ENCODE results near the gene NDUFC2. TPM values are rescaled to one million over a fixed set of nuclear protein-coding genes. Genes with fewer than 3 reads are reported as not detected.
A peak's percentile ranks its signal among the peaks of the same experiment; 100 is the strongest.

NDUFC2 gene
- total and polyA plus RNA-seq, 2 of the 13 experiments (the other 11 are each of a cell fraction or from before 2014, with no cell fraction given): 256 to 363 TPM

DNA sequence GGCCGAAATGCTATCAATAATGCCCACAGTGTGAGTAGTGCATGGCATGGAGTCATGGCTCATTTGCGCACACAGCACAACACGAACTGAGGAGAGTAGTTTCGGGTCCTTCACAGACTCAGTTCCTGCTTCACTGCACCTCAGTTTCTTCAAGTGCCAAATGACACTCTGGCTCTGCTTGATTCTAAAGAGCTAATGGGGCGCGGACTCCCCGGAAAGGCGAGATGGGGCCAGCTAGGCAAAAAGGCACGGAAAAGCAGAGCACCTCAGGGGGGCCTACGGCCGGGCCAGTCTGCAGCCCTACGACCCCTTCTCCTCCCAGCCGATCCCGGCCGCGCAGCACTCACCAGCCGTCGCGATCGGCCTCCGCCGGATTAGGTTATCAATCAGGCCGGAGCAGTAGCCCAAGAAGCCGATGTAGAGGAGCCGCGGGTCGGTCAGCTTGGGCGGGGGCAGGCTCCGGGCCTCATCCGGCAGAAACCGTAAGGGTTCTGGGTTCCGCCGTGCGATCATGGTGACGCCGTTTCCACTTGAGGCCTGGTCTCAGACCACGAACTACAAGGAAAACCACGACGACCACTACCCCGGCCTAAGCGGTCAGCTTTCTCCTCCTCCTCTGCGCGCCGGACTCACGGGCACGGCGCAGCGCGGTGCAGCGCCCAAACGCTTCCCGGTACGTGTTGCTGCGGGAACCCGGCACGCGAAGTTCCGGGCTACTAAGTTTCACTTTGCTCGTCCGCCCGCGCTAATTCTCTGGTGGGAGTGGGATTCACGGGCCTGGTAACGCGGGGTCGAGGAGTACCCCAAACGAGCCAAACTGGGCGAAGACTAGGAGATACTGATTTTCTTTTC lies at the start of gene NDUFC2 (continued):
- 0 out of 2 replicates have a peak, but pooled peaks have one; percentile 73 for TF ChIP-seq ATRX (CRISPR knock-in tag; IDR thresholded peaks at IDR 0.05; ENCODE audit: borderline replicate concordance)
- peak; percentile 93 for TF ChIP-seq ZNF329 (CRISPR knock-in tag; IDR thresholded peaks at IDR 0.05; ENCODE audit: low read depth)
- TF ChIP-seq ZNF136 (CRISPR knock-in tag; IDR thresholded peaks at IDR 0.05; ENCODE audit: low read depth): peak; percentile 66; the same call in 1 of the 2 replicates
- peak; percentile 70; the same call in 1 of the 2 replicates for TF ChIP-seq RXRA (CRISPR knock-in tag; IDR thresholded peaks at IDR 0.05)
- peak; percentile 91; the same call in 1 of the 2 replicates for TF ChIP-seq ZNF234 (CRISPR knock-in tag; conservative IDR thresholded peaks at IDR 0.05)
- peak; percentile 77 for TF ChIP-seq MED8 (CRISPR knock-in tag; IDR thresholded peaks at IDR 0.05; ENCODE audit: insufficient replicate concordance)
- TF ChIP-seq, protein P1, sequence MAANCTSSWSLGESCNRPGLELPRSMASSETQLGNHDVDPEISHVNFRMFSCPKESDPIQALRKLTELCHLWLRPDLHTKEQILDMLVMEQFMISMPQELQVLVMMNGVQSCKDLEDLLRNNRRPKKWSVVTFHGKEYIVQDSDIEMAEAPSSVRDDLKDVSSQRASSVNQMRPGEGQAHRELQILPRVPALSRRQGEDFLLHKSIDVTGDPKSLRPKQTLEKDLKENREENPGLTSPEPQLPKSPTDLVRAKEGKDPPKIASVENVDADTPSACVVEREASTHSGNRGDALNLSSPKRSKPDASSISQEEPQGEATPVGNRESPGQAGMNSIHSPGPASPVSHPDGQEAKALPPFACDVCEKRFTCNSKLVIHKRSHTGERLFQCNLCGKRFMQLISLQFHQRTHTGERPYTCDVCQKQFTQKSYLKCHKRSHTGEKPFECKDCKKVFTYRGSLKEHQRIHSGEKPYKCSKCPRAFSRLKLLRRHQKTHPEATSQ (CRISPR knock-in tag; IDR thresholded peaks at IDR 0.05; ENCODE audit: borderline replicate concordance): peak; percentile 64; the same call in 1 of the 2 replicates
- TF ChIP-seq, protein P2, sequence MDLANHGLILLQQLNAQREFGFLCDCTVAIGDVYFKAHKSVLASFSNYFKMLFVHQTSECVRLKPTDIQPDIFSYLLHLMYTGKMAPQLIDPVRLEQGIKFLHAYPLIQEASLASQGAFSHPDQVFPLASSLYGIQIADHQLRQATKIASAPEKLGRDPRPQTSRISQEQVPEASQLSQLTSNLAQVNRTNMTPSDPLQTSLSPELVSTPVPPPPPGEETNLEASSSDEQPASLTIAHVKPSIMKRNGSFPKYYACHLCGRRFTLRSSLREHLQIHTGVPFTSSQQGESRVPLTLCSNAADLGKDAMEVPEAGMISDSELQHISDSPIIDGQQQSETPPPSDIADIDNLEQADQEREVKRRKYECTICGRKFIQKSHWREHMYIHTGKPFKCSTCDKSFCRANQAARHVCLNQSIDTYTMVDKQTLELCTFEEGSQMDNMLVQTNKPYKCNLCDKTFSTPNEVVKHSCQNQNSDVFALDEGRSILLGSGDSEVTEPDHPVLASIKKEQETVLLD (CRISPR knock-in tag; IDR thresholded peaks at IDR 0.05; ENCODE audit: low read depth): 0 out of 2 replicates have a peak, but pooled peaks have one; percentile 82
- peak; percentile 32; the same call in 1 of the 2 replicates for TF ChIP-seq ZNF180 (CRISPR knock-in tag; IDR thresholded peaks at IDR 0.05; ENCODE audit: borderline replicate concordance, low read depth)
- TF ChIP-seq ZFP37 (CRISPR knock-in tag; IDR thresholded peaks at IDR 0.05; ENCODE audit: borderline replicate concordance): peak; percentile 69; the same call in 1 of the 2 replicates
- TF ChIP-seq ZNF101 (CRISPR knock-in tag; IDR thresholded peaks at IDR 0.05; ENCODE audit: borderline replicate concordance, low read depth): peak; percentile 87; the same call in 1 of the 2 replicates
- TF ChIP-seq ZNF547 (CRISPR knock-in tag; IDR thresholded peaks at IDR 0.05): peak; percentile 95
- TF ChIP-seq, protein P3, sequence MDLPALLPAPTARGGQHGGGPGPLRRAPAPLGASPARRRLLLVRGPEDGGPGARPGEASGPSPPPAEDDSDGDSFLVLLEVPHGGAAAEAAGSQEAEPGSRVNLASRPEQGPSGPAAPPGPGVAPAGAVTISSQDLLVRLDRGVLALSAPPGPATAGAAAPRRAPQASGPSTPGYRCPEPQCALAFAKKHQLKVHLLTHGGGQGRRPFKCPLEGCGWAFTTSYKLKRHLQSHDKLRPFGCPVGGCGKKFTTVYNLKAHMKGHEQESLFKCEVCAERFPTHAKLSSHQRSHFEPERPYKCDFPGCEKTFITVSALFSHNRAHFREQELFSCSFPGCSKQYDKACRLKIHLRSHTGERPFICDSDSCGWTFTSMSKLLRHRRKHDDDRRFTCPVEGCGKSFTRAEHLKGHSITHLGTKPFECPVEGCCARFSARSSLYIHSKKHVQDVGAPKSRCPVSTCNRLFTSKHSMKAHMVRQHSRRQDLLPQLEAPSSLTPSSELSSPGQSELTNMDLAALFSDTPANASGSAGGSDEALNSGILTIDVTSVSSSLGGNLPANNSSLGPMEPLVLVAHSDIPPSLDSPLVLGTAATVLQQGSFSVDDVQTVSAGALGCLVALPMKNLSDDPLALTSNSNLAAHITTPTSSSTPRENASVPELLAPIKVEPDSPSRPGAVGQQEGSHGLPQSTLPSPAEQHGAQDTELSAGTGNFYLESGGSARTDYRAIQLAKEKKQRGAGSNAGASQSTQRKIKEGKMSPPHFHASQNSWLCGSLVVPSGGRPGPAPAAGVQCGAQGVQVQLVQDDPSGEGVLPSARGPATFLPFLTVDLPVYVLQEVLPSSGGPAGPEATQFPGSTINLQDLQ (CRISPR knock-in tag; IDR thresholded peaks at IDR 0.05): peak; percentile 98
- TF ChIP-seq ZBTB42 (CRISPR knock-in tag; IDR thresholded peaks at IDR 0.05): no peak
- TF ChIP-seq, protein P4, sequence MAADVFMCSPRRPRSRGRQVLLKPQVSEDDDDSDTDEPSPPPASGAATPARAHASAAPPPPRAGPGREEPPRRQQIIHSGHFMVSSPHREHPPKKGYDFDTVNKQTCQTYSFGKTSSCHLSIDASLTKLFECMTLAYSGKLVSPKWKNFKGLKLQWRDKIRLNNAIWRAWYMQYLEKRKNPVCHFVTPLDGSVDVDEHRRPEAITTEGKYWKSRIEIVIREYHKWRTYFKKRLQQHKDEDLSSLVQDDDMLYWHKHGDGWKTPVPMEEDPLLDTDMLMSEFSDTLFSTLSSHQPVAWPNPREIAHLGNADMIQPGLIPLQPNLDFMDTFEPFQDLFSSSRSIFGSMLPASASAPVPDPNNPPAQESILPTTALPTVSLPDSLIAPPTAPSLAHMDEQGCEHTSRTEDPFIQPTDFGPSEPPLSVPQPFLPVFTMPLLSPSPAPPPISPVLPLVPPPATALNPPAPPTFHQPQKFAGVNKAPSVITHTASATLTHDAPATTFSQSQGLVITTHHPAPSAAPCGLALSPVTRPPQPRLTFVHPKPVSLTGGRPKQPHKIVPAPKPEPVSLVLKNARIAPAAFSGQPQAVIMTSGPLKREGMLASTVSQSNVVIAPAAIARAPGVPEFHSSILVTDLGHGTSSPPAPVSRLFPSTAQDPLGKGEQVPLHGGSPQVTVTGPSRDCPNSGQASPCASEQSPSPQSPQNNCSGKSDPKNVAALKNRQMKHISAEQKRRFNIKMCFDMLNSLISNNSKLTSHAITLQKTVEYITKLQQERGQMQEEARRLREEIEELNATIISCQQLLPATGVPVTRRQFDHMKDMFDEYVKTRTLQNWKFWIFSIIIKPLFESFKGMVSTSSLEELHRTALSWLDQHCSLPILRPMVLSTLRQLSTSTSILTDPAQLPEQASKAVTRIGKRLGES (CRISPR knock-in tag; IDR thresholded peaks at IDR 0.05; ENCODE audit: borderline replicate concordance): peak; percentile 71; the same call in 1 of the 2 replicates
- peak; percentile 92 for TF ChIP-seq HOXD1 (CRISPR knock-in tag; IDR thresholded peaks at IDR 0.05)
- no peak for TF ChIP-seq MAZ (IDR thresholded peaks at IDR 0.05; ENCODE audit: borderline replicate concordance, low read depth, low read length)
- TF ChIP-seq MAZ (CRISPR knock-in tag; IDR thresholded peaks at IDR 0.05; ENCODE audit: low read depth): peak; percentile 89
